HS-5 (cell line): ENCODE data around the gene GNG2.

ENCODE experiments used
- DNase-seq: peaks from one replicate; pipeline ENCODE4 v3.0.0-alpha.2; 2012; ENCODE audit warnings: low read depth

GNG2 gene

DNA sequence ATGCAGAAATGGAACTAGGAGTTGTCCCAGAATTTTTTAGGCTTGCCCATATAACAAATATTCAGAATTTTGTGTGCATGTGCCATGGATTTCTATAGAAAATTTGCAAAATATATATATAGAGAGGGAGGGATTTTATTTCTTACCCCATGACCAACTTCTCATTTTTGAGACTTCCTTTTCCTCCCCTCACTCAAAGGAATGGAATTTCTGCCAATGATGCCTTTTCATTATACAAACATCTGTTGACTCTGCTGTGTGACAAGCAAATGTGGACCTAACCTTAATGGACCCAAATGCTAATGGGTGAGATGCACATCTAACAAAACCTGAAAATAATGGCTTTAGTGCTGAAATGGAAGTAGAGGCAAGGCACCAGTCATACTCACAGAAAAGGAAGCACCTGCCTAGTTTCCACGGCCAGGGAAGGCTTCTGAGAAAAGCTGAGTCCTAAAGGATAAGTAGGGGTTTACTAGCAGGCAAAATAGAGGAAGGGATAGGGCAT is 3.6 kb upstream of the GNG2 start:
- DNase-seq = no peak

DNA sequence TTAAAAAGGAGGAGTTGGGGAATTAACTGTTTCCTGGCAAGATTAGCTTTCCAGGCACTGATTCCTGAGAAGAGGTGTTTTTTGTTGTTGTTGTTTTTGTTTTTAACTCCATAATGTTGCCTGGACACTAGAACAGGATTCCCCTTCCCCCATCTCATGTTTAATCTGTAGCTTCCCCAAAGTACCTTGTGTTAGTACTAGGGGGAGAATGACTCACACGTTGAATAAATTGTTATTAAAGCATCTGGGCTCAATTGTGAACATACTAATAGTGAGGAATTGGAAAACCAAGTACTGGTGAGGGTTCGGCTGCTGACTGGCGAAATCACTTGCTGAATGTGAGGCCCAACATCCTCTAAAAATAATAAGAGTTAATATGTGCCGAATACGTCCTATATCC is 1.3 kb upstream of the GNG2 start:
- no peak for DNase-seq

DNA sequence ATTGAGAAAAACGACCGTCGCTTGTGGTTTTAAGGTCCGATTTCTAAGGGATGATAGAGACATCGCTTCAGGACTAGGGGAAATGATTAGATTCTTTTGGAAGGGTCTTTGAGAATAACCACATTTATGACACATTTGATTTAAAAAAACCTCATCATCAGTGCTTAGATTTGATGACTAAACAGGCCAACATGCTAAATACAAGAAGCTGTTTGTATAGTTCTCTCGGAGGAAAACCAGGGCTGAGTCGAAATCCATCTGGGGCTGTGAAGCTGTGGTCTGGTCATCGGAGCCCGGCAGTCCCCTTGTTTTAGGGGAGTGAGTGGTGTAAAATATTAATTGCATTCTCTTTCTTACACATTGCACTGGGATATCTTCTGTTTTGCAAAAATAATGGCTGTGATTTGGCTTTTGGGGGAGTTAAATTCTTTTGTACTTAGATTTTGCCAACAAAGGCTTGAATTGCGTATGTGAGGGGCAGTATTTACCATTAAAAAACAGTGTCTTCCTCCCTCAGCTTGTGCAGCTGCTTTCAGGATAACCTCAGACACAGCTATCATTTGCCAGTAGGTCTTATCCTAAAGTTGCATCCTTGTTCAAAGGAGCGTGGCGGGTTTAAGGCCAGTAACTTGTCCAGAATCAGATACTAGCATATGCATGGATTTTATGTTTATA is 550 bp downstream of the GNG2 start:
- DNase-seq = no peak

GRCh38 chr14:51862176-51862796 is 1.9 kb downstream of the GNG2 start:
- no peak for DNase-seq

- DNase-seq = no peak
Observed at GRCh38 chr14:51862860-51863259, 2.4 kb downstream of the GNG2 start.

GRCh38 chr14:51865953-51866747 is 5.7 kb downstream of the GNG2 start:
- DNase-seq = no peak

DNA sequence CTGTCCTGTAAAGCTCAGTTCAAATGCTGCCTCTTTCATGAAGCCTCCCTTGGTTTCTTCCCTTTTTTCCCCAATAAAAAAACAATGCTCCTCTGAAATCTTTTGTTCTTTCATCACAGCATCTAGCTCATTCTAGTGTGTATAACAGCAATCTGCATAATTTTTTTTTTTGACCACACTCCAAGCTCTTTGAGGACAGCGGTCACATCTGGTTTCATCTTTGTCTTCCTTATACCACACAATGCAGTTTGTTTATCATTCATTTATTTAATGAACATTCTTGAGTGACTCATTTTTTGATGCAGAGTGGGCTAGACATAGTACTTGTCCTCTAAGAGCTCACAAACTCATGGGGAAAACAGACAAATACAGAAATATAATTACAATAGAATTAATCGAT is 7.3 kb downstream of the GNG2 start:
- no peak for DNase-seq

- DNase-seq = no peak
Observed at GRCh38 chr14:51868405-51868804, 8.0 kb downstream of the GNG2 start.

DNA sequence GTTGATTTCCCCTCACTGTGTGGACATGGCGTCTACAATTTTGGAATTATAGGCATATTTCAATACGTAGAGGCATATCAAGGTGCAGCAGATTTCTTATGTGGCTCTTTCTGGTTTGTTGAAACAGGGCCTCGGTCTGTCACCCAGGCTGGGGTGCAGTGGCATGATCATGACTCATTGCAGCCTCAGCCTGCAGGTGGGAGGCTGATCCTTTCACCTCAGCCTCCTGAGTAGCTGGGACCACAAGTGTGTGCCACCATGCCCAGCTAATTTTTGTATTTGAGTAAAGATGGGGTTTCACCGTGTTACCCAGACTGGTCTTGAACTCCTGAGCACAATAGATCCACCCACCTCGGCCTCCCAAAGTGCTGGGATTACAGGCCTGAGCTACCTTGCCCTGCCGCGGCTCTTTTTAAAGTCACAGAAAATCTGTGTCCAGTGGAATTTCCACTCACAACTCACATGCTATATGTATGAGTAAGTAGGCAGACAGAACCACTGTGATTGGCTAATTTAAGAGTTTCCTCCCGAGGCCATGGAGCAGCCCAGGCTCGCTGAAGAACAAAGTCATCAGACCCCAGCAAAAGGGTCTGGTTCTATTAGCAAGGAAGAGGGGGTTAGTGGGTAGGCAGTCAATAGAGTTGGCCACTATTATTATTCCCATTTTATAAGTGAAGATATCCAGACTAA is 9.1 kb downstream of the GNG2 start:
- DNase-seq = no peak

DNA sequence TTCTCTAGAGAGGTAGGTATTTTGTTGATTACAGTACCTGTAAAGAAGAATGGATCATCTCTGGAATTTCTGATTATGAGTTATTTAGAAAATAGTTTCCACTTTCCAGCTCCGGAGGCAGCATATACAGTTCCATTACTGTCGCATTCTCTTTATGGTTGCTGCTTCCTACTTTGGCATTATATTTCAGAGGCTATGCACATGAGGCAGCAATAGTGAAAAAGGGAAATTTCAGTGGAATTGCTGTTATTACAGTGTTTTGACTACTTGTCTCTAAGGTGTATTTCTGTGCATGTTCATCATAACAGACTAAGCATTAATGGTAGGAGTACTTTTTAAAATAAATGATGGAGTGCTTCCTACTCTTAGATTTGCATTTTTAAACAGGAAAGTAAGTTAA is 10.2 kb downstream of the GNG2 start:
- DNase-seq = no peak

GRCh38 chr14:51871846-51872245 is 11.4 kb downstream of the GNG2 start:
- no peak for DNase-seq

DNA sequence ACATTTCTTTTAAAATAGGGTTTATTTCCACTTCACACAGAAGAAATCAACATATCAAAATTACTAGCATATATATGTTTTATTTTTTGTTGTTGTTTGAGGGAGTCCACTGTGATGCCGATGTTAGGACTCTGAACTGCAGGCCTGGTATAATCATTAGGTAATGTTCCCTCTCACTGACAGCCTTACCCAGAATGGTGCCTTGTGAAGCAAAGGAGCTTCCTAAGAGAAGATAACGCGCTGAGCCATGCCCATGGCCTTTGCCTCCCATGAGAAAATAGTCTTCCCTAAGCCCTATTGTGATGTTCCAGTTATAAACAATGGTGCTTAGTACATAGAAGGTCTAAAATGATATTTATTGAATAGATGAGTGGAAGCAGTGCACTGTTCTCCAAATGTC is 12.0 kb downstream of the GNG2 start:
- no peak for DNase-seq

DNA sequence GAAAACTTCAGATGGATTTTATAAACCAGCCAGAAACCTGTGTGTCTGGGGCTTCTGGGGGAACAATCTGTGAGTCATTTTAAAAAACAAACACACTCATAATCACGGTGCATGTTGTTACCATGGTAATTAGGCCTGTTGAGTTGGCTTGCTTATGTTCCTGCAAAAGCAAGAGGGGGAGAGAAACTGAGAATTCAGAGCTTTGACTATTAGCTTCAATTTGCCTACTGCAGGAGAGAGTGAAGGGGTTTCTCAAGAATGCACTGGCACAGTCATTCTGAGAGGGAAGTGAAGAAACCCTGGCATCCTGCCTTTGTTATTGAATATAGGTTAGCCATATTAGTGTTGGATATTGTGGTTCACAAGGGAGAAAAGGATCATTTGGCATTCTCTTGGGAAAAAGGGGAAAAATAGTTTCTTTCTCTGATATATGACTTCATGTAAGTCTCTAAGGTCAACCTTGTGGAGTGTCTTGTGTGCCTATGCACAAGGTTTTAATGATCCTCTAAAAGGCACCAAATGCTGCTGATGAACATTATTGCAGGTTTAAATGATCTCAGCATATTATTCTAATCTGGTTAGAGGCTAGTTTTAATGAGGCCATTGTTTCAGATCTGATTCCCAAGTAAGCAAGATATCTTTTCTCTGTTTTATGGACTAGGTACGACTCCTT is 12.9 kb downstream of the GNG2 start:
- DNase-seq = peak; percentile 75

- DNase-seq = no peak
Observed at GRCh38 chr14:51877810-51878209, 17.4 kb downstream of the GNG2 start.

DNA sequence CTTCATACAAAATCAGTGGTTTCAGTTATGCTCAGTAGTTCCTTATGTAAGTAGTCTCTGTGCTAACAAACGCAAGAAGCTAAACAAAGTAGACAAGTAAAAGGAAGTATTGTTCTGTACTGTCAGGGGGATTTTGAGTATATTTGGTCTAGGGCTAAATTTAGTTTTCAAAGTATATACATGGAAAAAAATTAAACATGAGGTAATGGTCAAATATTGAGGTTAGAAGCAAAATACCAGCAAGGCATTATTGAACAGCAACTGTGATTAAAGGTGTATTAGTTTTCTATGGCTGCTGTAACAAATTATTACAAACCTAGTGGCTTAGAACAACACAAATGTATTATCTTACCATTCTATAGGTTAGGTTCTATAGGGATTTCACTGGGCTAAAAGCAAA is 18.8 kb downstream of the GNG2 start:
- DNase-seq = no peak

DNA sequence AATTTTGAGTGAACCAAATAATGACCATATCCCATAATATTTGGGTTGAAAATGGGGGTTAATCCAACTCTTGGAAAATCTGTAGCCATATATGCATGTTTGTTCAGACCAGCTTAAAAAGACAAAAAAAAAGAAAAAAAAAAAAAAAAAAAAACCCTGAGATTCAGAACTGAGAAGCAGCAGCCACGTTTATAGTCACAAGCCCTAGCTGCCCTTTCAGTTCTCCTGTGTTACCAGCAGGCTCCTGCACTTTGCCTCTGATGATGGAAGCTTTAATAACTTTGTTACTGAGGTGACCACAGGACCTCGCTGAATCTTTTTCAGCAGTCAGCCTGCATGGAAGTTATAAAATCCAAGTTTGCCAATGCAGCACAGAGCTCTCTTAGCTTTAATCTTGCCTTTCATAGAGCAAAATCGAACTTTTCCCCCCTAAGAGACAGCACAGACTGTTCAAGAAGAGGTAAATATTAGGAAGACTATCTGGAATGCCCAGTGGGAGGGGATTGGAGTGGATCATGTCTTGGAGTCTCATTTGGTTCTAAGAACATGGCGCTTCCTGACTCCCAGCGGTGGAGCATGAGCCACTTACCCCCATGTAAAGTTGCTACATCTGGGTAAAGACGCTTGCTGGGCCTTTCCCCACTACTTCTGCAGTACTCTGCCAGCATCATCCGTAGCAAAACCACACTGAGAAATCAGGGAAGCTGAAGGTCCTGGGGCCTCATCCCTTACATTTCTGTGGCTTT is 20.6 kb downstream of the GNG2 start:
- no peak for DNase-seq

DNA sequence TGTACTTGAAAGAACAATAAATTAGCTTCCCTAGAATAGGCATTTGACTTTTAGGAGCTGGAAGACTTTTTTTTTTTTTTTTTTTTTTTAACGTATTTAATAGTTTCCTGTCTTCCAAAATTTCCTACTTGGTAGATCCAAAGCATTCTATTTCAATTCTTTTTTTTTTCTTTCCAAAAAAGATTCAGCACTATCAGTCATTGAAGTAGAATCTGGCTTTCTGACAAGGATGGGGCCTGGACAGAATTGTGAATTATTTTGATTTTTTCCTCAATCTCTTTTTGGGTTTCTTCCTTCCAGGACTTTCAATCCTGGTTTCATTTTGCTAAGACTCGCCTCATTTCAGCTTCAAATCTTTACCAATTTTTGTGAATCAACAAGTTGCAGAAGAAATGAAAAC is 21.2 kb downstream of the GNG2 start:
- DNase-seq = no peak

DNA sequence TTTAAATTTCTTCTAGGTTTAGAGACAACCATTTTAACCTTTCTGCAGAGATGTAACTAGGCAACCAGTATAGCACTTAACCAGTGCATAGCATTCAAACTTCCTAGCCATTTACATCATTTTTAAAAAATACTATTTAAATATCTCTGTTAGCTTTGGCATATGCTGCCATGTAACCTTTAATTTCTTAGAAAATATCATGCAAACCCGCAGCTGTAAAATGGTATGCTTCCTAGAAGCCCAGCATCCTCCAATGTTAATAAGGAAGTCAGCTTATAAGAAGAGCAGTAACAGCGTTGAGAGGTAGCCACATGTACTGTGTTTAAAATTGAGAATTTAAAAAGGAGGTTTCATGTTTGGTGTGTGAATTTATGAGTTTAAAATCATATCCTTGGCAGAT is 22.8 kb downstream of the GNG2 start:
- DNase-seq = no peak

DNA sequence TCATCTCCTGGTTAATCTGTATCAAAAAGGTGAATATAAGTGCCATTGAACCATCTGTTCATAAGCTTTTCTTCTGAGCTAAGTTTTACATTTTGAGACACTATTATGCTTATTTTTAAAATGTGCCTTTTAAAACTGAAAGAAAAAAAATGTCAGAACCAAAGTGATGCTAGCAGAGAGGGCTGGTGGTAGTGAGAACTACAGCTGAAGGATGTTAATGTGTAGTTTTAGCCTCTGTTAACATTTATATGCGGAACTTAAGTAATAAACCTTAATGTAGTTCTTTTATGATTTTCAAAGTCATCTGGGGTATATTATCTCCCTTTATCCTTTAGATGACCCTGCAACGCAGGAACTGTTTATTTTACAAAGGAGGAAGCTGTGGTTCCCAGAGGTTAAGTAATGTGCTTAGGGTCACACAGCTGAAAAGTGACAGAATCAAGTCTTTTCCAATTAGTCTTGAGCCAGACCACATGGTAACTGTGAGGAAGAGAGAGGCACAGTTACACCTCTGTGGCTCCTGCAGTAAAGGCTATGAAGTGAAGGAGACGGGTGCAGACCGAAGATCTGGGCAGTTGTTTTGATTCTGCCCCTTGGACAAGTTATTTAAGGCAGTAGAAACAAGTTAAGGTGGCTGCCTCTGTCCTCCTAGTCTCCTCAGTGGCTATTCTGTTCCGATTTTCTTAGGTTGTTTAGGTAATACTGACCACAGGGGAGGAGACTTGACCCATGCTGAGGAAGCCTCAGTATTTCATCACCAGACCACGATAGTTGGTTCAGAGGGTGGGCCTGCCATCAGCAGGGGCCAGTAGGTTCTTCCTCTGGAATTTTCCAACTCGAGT is 23.9 kb downstream of the GNG2 start:
- DNase-seq = no peak

GRCh38 chr14:51889851-51890250 is 29.4 kb downstream of the GNG2 start:
- DNase-seq = no peak
